NCI-H2081 treated with DMSO at 0.1 percent for 48 hours (cell line): Measurements from ENCODE around the gene PTPRR.

Experiments used
- DNase-seq: peaks from one replicate; lab custom pipeline; 2025; lab: John Stamatoyannopoulos, UW

Gene PTPRR

GRCh38 chr12:70796989-70797388, 123.5 kb downstream of the PTPRR start:
- DNase-seq, result no peak

DNA sequence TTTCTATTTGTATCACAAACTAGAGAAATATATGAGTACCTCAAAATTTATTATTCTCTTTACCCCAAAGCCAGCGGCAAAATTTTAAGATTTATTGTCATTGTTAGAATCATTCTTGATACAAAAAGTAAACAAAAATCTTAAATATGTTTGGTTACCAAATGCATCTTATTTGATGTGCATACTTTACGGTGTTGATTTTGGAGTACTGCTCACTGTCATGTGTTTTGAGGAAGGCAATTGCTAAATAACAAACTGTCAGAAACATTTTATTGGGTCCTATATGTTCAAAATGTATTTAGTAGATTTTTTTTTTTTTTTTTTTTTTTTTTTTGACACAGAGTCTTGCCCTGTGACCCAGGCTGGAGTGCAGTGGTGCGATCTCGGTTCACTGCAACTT, 124.9 kb downstream of the PTPRR start:
- no peak for DNase-seq

GRCh38 chr12:70794131-70794530, 126.4 kb downstream of the PTPRR start:
- DNase-seq, result no peak

GRCh38 chr12:70788774-70789173, 131.8 kb downstream of the PTPRR start:
- no peak for DNase-seq

DNA sequence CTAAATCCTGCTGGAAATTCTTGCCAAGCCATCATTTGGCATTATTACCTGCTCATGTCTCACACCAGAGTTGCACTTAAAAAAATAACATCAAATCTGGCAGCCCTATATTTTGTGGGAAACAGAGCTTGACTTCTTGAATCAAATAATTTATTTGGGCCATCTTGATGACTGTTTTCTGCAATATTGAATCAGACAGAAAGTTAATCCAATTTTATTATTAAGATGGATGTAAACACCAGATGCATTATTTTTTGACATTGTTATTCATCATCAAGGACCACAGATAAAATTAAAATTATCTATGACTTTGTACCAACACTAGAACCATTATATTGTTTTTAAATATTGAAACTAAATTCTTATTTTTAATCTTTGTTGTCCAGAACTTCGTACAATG, 132.9 kb downstream of the PTPRR start:
- no peak for DNase-seq

- no peak for DNase-seq
Measured at GRCh38 chr12:70785896-70786295, 134.6 kb downstream of the PTPRR start.

GRCh38 chr12:70784042-70784668, 136.4 kb downstream of the PTPRR start:
- DNase-seq, result no peak

GRCh38 chr12:70783455-70783854, 137.1 kb downstream of the PTPRR start:
- no peak for DNase-seq

GRCh38 chr12:70779250-70779649, 141.3 kb downstream of the PTPRR start:
- DNase-seq, result no peak

- no peak for DNase-seq
Measured at GRCh38 chr12:70774055-70774454, 146.5 kb downstream of the PTPRR start.

GRCh38 chr12:70772836-70773235, 147.7 kb downstream of the PTPRR start:
- no peak for DNase-seq

DNA sequence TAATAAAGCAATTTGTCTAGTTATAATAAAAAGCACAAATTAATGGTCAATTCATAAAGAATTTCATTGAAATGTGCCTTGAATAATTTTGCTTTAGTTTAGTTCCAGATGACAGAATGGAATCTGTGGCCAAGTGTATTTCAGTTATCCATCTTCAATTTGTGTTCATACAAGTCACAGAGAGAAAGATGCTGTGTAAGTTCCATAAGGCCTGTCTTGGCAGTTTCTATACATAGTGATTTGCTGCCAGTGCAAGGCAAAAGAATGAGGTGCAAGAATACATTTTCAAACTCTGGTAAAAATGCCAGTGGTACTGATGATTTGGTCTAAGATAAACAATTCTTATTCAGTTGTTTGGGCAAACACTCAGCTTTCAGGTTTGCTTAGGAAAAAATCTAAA, 149.0 kb downstream of the PTPRR start:
- DNase-seq, result no peak

DNA sequence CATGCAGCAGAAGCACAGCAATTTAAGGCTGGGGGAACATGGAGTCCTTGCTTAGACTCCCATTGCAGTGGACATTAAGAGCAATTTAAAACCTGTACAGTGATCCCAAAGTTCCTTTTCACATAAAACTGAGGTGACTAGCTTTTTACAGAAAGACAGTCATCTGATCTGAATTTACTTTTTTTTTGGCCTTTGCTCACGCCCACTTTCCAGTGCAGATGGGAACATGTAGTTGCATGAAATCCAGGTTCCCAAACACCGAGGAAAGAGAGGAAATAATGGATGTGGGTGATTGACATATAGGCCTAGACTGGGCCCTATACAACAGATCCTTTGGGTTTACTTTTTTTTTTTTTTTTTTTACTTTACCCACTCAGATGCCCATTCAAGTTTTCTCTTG, 156.9 kb downstream of the PTPRR start:
- no peak for DNase-seq

DNA sequence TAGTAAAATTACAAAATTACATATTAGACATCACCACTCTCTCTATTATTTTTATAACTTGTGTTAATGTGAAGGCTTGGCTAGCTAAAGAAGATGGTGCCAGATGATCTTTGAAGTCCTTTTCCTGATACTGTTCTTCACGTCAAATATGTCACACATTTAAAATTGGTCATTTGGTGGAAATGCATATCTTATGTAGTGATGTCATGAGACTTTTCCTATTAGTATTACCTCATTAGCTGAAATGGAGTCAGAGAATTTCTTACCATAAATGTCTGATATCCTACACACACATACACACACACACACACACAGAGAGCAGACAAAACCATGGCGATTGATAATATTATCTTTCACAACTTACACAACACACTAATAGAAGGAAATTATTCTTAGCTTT, 158.5 kb downstream of the PTPRR start:
- DNase-seq, result no peak

DNA sequence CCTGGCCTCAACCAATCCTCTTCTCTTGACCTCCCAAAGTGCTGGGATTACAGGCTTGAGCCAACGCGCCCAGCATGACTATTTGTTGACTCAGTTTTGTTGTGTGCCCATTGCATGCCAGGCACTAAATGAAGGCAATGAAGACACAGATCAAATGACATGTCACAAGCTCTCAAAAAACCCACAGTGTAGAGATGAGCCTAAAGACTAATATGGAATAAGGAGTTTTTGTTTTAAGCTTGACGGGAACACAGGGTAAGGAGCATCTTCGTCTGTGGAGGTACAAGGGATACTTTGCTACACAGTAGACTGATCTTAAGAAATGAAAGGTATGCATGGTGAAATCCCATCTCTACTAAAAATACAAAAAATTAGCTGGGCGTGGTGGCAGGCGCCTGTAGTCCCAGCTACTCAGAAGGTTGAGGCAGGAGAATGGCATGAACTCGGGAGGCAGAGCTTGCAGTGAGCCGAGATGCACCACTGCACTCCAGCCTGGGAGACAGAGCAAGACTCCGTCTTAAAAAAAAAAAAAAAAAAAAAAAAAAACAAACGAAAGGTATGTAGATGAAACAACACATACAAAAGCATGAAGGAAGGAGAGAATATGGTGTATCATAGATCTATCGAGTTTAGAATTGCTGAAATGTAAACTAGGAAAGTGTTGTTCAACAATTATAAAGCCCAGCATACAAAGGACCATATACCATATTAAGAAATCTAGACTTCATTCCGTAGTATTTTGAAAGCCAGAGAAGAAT, 161.2 kb downstream of the PTPRR start:
- DNase-seq, result no peak

DNA sequence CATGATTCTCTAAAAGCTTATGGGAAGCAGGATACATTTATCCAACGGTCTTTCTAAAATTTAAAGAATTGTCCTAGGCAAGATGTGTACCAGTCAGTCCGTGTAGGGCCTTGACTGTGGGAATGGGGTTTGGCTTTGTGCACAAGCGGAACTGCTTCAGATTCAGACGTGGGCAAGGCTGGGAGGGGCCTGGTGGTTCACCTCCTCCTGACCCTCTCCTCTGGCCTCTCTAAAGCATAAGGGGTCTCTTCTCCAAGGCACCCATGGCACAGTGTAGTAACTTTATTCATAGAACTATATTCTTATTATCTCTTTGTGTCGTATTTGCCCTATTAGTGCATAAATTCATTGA, 162.1 kb downstream of the PTPRR start:
- DNase-seq, result no peak

- no peak for DNase-seq
Measured at GRCh38 chr12:70757830-70758493, 162.6 kb downstream of the PTPRR start.

DNA sequence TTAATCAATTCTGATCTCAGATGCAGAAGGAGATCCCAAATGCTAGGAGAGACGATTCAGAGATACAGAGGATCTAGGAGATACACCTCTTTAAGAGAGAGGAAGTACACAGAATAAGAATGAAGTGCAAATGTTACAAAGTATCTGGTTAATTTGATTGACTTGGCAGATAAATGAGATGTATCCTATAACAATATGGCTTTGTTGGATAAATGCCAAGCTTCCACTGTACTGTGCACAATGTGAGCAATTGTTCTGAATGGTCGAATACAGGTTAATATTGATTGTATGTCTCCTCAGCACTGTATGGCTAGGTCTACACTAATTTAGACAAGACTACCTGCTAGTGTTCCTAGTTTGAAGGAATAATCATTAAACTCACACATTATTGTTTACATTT, 163.7 kb downstream of the PTPRR start:
- DNase-seq, result no peak

- DNase-seq, result no peak
Measured at GRCh38 chr12:70756118-70756517, 164.4 kb downstream of the PTPRR start.

DNA sequence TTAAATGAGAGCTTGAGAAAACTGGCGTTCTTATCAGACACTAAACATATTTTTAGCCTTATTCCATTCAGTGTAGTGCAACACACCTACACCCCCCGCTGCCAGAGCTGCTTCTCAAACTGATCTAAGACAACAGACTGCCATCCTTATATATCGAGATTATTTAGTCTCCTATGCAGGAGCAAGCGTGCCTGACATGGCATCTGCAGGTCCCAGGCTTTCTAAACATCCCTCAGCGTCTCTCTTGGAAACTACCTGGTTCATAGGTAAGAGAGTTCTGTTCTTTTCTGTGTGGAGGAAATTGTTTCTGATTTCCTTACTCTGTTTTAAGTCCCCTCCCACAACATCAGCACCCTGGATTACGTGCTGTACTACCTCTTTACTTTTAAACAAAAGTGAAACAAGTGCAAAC, 166.2 kb downstream of the PTPRR start:
- no peak for DNase-seq

- DNase-seq, result no peak
Measured at GRCh38 chr12:70752327-70752726, 168.2 kb downstream of the PTPRR start.

DNA sequence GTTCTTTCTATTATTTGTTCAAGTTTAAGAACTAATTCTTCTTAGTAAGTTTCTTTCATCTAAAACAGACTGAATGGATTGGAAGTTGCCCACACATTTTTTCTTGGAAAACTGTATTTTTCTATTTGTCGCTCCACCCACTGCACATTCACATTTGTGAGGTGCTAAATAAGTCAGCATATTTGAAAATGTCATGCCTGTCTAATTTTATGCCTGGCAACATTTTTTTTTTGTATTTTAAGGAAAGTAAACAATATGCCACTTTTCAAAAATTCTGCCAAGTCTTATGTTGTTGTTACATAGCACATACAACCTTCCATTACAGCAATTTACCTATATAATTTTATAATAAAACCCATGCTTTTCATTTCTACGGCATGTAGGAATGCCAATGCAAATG, 170.6 kb downstream of the PTPRR start:
- DNase-seq, result no peak

DNA sequence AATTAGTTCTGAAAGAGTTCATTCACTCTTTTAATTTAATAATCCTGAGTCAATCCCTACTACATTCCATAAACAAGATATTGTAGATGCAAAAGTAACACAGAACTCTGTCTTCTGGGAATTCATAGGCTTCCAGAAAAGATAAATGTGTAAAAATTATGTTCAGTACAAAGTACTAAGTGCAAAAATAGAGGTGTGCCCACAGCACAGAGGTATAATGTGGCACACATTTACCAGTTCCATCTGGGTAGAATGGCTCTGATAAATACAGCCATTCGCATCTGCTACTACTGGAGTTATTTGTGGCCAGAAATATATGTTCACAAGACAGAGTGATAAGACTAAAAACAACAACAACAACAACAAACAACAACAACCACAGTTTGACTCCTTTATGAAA, 171.7 kb downstream of the PTPRR start:
- DNase-seq, result no peak
